ENCODE measurements around the gene GP1BB. TPM values are rescaled to one million over a fixed set of nuclear protein-coding genes. Genes with fewer than 3 reads are reported as not detected.

Gene GP1BB
- polyA plus RNA-seq, 1 experiment, result 0.20 TPM

DNA sequence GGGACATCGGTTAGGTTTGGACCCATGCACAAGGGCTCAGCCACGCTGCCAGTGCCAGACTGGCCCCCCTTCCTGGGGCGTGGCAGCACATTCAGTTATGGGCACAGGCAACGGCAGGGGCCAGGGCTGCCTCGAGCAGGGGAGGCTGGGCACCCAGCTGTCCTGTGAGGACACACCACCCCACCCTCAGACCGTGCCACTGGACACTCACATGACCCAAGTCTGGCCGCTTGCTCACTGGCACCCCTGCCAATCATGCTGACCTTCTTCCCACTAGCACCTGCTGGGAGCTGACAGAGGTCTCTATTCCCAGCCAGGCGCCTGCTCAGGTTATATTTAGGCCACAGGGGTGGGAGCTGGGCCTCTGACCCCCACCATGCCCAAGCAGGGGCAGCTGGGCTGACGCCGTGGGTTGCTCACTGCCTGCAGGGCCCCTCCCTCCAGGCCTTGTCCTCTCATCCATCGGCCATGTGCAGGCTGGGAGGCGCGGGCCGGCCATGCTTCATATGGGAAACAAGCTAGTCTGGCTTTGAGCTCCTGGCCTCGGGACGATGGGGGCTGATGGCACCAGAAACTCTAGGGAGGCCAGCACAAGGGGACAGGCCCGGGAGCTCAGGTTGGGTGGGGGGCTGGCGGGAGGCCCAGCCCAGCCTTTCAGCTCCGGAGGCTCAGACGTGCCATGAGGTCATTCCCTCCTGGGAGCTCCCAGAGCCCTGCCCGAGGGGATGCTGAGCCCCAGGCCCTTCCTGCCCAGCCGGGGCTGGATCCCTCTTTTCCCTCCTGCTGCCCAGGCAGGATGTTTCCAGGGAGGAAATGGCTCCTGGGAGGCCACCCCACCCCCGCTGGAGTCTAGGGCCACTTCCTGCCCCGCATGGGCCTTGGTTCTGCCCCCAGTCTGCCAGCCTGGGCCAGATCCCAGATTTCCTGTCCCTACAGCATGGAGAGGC, 22.1 kb downstream of the GP1BB start:
- Histone ChIP-seq H3K27ac (ENCODE audit: low read depth, low read length) (no peak overlapping the region), H3K27me3 (ENCODE audit: control insufficient read depth, insufficient read depth, low read length) (peaks cover 6% of the 10 kb centered on the region), H3K9me3 (ENCODE audit: control insufficient read depth, insufficient read depth, low read length) (no peaks in the 10 kb centered on the region; the same call in 1 of the 2 replicates), H3K4me3 (ENCODE audit: low read depth, low read length) (no peak overlapping the region)
- TF ChIP-seq CTCF (IDR thresholded peaks at IDR 0.05; ENCODE audit: low read depth, low read length), result no peak
- CTCF ChIA-PET, result interaction anchor here (0.9 to 1.7 kb wide), 3 partner anchors 15 to 165 kb away, joined by 3 to 6 read pairs (median 4); no protein-coding TSS in a partner anchor
- POLR2A ChIA-PET, result no interaction called here
- no peak for DNase-seq (ENCODE audit: low read depth, low spot score)

DNA sequence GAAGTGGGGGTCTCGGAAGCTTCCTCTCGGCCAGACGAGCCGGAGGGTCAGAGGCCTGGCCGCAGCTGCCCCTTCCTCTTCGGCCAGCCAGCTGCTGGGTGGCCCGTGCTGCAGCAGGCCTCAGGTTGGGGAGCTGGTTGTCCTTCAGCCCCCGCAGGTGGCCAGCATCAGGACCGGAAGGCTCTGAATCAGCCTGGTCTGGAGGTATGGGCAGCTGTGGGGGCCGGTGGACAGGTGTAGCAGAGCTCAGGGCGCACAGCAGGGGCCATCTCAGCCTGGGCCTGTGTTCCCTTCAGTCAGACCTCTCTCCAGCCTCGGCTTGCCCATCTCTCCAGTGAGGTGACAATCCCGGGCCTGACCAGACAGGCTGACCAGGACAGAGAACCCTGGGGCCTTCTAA, 23.4 kb downstream of the GP1BB start:
- DNase-seq (ENCODE audit: low read depth, low spot score), result no peak
- Histone ChIP-seq H3K27me3 (ENCODE audit: control insufficient read depth, insufficient read depth, low read length) (peaks cover 6% of the 10 kb centered on the region), H3K4me3 (ENCODE audit: low read depth, low read length) (no peak overlapping the region), H3K9me3 (ENCODE audit: control insufficient read depth, insufficient read depth, low read length) (no peaks in the 10 kb centered on the region; the same call in 1 of the 2 replicates), H3K27ac (ENCODE audit: low read depth, low read length) (no peak overlapping the region)
- ChIA-PET POLR2A (no interaction called here), CTCF (no interaction called here)
- no peak for TF ChIP-seq CTCF (IDR thresholded peaks at IDR 0.05; ENCODE audit: low read depth, low read length)

DNA sequence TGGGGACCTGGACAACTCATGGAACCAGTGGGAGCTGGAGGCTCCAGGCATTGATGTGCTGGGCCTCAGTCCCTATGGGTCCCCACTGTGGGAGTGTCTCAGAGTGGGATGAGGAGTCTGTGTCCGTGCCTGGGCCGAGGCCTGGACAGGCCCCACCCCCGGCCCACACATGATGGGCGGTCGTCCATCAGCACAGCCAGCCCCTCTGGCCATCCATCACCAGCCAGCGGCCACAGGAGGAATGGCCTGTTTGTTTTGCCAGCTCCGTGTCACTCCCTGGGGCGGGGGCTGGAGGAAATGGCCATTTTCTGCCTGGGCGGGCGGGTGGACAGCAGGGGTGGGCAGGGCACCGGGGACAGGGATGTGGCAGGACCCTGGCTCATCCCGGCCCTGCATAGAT, 24.2 kb downstream of the GP1BB start:
- TF ChIP-seq CTCF (IDR thresholded peaks at IDR 0.05; ENCODE audit: low read depth, low read length), result no peak
- DNase-seq (ENCODE audit: low read depth, low spot score), result no peak
- Histone ChIP-seq H3K4me3 (ENCODE audit: low read depth, low read length) (no peak overlapping the region), H3K27ac (ENCODE audit: low read depth, low read length) (no peak overlapping the region), H3K9me3 (ENCODE audit: control insufficient read depth, insufficient read depth, low read length) (no peaks in the 10 kb centered on the region; the same call in 1 of the 2 replicates), H3K27me3 (ENCODE audit: control insufficient read depth, insufficient read depth, low read length) (peaks cover 10% of the 10 kb centered on the region)
- POLR2A ChIA-PET, result interaction anchor here (0.6 kb wide), 1 partner anchor 10 kb away, joined by 5 read pairs; no protein-coding TSS in a partner anchor
- CTCF ChIA-PET, result interaction anchor here (0.7 kb wide), 1 partner anchor 163 kb away, joined by 5 read pairs; no protein-coding TSS in a partner anchor

DNA sequence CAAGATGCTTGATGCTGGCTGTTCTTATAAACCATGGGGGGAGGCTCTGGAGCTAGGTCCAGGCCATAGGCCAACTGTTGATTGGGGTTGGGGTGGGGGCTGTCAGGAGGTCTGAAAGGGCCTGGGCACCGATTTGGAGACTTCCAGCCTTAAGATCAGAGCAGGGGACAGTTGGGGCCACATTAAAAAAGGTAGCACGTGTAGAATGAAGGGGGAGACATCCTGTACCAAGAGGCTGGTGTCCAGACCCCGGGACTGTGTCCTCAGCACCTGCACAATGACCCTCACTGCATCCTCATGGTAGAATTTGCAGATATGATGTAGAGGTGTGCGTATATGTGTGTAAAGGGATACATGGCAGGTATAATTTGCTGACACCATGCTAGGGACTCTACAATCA, 24.8 kb downstream of the GP1BB start:
- ChIA-PET CTCF (no interaction called here), POLR2A (no interaction called here)
- no peak for TF ChIP-seq CTCF (IDR thresholded peaks at IDR 0.05; ENCODE audit: low read depth, low read length)
- peaks cover 16% of the 10 kb centered on the region for H3K27me3 ChIP-seq (ENCODE audit: control insufficient read depth, insufficient read depth, low read length)
- no peak overlapping the region for H3K27ac ChIP-seq (ENCODE audit: low read depth, low read length)
- H3K9me3 ChIP-seq (ENCODE audit: control insufficient read depth, insufficient read depth, low read length), result no peaks in the 10 kb centered on the region; the same call in 1 of the 2 replicates
- H3K4me3 ChIP-seq (ENCODE audit: low read depth, low read length), result no peak overlapping the region
- no peak for DNase-seq (ENCODE audit: low read depth, low spot score)
